GOT3 (cell line): ENCODE data around the gene SNRPD2.
"Not testable (repeated sequence)": the region's sequence is repeated elsewhere in the genome, so short reads cannot be mapped to it uniquely, and the experiment has no call there.

ENCODE experiments used
- DNase-seq: peaks from one replicate; lab custom pipeline; 2025; ENCODE audit warnings: mixed read lengths; lab: John Stamatoyannopoulos, UW

The SNRPD2 gene

DNA sequence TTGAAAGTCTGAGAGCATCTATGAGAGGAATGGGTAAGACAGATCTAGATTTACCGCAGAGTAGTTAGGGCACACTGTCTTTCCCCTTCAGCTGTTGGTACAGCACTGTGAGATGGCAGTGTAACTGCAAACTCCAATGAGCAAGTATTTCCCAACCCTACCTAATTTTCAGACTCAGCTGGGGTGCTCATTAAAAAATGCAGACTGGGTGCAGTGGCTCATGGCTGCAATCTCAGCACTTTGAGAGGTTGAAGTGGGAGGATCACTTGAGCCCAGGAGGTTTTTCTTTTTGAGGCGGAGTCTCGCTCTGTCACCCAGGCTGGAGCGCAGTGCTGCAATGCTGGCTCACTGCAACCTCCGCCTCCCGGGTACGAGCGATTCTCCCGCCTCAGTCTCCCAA, 13.4 kb upstream of the SNRPD2 start:
- DNase-seq = no peak

DNA sequence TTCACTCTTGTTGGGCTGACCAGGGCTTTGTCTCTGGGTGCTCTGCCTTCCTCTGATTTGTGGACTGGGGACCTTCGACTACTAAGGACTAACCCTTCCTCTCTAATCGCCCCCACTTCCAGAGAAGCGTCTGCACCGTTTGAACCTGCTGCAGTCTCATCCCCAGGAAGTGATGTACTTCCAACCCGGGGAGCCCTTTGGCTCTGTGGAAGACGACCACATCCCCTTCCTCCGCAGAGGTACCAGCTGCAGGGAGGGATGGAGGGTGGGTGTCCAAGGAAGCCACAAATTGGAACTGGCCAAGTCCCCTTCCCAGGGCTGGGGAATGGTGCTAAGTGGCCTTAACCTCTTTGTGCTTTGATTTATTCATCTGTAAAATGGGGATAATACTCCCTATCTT, 9.9 kb upstream of the SNRPD2 start:
- DNase-seq = no peak

DNA sequence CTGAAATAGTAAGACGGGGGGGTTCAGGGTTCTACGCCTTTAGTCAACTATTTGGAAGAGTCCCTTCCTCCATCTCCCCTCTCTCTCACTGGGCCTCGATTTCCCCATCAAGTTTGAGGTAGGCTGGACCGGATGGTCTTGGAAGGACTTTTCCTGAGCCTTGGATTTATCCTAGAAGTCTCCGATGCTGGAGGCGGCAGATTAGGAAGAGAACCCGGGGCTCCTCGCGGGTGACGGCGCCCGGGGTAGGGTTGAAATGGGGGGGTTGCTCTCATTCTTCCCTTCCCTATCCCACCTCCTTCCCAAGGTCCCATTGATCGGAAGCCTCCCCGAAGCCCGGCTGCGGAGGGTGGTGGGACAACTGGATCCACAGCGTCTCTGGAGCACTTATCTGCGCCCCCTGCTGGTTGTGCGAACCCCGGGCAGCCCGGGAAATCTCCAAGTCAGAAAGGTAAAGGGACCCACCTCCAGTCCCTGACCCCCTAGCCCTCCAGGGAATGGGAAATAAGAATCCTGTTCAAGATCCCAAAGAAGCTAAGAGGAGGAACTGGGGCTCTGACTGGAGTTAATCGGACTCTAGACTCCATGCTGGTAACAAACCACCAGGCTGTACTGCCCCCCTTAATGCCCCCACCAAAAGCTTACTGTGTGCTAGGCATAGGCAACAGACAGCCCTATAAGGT, 1.5 kb upstream of the SNRPD2 start:
- peak; percentile 34 for DNase-seq

DNA sequence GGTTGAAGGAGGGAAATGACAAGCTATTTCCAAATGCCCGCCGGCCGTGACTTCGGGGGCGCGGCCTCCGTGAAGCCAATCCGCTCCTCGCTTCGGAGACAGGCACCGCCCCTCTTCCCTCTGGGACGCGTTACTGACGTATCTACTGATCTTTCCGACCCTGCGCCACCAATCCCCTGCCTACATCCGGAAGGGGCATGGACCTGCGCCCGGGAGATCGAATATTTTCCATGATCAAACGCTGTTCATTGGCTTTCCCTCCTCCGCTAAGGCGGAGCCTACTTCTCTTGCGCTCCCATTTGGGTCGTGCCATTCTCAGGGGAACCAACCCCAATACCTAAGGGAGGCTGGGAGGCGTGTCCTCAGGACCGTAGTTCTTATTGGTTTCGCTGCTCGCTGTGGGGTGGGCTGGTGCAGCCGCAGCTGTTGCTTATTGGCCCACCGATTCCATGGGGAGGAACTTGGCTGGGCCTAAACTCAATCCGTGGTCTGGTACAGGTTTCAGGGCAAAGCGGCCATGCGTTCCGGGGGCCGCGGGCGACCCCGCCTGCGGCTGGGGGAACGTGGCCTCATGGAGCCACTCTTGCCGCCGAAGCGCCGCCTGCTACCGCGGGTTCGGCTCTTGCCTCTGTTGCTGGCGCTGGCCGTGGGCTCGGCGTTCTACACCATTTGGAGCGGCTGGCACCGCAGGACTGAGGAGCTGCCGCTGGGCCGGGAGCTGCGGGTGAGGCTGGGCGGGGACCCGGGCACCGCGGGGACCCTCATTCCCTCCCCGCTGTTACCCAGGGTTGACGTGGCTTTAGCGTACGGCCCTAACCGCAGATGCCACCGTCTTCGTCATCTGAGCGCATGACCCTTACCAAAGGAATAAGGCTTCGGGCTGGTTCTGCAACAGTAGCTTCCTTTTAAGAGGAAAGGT, 693 bp upstream of the SNRPD2 start, which contains the start of gene QPCTL:
TSS of gene QPCTL (plus strand) at position 480 of the 919 bp plus-strand sequence. CDS start at position 518, 38 bp downstream.
- DNase-seq = peak; percentile 99

DNA sequence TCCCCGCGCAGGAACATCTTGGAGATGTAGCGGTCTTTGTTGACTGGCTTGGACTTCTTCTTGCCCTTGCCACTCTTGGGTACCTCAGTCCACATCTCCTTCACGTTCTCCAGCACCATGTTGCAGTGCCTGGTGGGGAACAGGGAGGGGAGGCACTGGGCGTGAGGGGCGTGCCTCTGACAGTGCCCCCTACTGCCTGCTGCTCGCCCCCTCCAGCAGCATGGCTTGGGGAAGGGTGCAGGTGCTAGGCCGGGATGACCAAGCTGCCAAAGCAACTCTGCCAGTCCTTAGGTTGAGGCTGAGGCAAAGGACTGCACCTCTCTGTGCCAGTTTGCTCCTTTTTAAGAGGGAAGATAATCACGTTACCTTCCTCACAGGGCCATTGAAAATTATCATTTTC, 4.2 kb downstream of the SNRPD2 start:
- no peak for DNase-seq

DNA sequence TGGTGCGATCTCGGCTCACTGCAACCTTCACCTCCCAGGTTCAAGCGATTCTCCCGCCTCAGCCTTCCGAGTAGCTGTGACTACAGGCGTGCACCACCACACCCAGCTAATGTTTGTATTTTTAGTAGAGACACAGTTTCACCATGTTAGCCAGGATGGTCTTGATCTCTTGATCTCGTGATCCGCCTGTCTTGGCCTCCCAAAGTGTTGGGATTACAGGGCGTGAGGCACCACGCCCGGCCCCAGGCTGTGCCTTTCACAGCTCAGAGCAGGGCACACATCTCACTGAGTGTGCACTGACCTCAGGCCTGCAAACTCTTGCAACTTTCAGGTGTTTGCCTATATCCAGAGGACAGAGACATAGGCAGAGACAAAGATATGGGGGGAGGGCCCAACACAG, 6.7 kb downstream of the SNRPD2 start:
- DNase-seq = not testable (repeated sequence)

DNA sequence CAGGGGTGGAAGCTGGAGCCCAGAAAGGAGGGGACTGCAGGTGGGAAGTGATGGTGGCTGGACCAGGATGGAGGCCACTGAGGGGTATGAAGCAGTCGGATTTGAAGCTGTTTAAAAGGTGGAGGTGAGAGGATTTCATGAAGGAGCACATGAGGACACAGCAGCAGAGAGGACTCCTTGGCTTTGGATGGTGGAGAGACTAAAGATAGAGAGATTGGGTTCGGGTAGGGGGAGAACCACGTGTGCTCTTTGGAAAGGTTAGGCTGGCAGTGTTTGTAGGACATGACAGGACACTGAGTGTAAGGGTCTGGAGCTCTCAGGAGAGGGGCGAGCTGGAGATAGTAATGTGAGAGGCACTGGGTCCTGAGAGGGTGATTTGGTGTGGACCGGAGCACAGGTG, 8.8 kb downstream of the SNRPD2 start:
- no peak for DNase-seq

DNA sequence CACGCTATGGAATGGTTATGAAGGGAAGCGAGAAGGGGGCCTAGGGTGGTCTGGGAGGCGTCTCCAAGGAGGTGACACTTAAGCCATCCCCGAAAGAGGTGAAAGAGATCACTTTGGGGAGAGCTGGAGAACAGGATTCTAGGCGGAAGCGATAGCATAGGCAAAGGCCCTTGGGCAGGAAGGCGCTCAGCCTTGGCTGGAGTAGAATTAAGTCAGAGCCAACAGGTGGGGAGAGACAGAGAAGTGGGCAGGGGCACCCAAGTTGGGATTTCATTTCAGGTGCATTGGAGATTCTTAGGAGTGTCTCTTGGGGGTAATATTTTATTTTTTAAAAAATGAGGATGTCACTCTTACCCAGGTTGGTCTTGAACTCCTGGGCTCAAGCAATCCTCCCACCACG, 9.6 kb downstream of the SNRPD2 start:
- DNase-seq = no peak

DNA sequence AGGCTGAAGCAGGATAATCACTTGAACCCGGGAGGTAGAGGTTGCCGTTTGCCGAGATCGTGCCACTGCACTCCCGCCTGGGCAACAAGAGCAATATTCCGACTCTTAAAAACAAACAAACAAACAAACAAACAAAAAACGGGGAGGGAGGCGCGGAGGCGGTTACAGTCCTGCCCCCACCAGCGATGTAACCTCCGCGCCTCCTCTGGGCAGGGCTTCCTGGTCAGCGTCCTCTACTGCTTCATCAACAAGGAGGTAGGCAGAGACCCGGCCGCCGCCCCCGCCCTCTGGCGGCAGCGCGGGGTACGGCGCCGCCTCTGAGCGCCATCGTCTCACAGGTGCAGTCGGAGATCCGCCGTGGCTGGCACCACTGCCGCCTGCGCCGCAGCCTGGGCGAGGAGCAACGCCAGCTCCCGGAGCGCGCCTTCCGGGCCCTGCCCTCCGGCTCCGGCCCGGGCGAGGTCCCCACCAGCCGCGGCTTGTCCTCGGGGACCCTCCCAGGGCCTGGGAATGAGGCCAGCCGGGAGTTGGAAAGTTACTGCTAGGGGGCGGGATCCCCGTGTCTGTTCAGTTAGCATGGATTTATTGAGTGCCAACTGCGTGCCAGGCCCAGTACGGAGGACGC, 10.2 kb downstream of the SNRPD2 start:
- DNase-seq = peak; percentile 61

DNA sequence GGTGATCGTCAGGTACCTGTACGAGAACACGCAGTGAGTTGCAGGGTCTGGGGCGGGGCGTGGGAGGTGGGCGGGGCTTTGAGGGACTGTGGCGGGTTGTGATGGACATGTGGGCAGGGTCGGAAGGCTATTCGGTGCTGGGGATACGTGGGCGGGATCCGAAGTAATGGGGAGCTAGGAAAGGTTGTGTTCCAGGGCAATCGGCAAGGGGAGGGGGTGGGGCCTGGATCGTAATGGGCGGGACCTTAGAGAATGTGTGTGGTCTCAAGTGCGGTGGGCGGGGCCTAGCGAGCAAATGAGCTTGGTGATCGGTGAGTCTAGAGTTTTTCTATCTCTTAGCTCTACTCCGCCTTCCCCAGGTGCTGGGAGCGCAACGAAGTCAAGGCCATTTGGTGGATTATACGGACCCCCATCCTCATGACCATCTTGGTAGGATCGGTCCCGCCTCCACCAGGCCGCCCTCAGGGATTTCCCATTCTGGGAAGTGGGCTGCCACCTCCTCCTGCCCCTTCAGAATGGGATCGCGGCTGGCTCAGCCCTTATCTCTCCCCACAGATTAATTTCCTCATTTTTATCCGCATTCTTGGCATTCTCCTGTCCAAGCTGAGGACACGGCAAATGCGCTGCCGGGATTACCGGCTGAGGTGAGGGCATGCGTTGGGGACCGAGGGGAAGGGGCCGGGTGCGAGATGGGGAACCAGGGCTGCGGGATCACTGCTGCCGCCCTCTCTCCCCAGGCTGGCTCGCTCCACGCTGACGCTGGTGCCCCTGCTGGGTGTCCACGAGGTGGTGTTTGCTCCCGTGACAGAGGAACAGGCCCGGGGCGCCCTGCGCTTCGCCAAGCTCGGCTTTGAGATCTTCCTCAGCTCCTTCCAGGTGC, 14.2 kb downstream of the SNRPD2 start:
- DNase-seq = no peak

DNA sequence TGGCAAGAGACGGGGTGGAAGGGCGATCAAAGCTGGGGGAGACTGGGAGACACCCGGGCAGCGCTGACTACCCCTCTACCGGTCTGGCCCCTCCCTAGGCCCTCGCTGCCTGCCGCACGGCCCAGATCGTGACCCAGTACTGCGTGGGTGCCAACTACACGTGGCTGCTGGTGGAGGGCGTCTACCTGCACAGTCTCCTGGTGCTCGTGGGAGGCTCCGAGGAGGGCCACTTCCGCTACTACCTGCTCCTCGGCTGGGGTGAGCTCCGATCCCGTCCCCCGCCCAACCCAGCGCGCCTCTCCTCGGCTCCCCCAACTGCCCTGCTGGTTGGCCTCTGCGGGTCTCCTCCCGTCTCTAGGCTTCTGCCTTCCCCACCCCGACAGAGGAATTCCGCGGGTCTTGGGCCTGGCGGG, 14.9 kb downstream of the SNRPD2 start:
- no peak for DNase-seq

DNA sequence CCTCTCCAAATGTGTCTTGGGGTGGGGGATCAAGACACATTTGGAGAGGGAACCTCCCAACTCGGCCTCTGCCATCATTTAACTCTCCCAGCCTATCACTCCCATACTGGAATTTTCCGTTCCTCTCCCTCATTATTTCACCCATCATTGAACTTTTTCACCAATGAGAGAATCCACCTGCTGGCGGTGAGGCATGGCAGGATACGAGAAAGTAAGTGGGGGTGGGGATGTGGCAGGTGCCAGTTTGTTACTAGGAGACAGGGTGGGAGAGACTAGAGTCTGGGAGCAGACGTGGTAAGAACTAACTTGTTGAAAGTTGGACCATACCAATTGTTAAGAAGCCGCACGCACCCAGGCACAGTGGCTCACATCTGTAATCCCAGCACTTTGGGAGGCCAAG, 16.8 kb downstream of the SNRPD2 start:
- DNase-seq = no peak

DNA sequence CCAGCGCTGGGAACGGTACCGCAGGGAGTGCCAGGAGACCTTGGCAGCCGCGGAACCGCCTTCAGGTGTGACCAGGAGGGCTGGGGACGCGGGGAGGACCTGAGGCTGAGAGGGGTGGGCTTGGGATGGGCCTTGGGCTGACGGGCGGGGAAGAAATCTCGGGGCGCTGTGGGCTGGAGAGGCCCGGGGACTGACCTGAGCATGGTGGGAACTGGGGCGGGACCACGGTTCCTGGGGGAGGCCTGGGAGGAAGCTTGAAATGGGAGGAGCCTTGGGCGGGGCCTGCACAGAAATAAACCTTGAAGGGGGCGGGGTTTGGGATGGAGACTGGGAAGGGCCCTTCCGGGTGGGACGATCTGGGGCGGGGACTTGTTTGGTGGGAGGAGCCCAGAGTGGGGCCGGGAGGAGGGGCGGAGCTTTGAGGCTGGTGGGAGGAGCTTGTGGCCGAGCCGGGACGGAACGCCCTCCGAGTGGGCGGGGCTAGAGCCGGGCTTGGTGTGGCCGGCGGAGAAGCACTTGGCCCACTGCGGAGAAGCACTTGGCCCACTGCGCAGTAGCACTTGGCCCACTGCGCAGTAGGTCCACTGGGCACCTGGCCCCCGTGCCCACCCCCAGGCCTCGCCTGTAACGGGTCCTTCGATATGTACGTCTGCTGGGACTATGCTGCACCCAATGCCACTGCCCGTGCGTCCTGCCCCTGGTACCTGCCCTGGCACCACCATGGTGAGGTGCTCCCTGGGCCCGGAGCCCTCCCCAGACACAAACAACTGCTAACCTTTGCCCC, 20.9 kb downstream of the SNRPD2 start:
- DNase-seq = no peak

DNA sequence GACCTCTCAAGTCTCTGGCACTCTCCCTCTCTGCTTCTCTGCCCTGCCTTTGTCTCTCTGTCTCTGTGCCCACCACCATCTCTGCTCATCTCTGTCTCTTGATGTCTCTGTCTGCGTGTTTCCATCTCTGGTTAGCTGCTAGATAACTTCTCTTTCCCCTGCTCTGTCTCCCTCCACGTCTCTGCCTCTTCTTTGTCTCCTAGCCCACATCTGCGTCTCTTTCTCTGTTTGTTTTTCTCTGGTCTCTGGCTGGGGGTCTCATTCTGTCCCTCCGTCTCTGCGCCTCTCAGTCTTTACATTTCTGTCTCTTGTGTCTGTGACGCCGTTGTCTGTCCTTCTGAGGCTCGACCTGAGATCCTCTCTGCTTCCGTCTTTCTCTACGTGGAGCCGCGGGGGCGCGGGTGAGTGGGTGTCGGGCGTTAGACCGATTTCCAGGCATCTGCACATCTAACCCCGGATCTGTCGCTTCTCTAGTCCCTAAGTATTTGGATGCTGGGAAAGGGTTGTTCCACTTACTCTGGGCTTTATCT, 23.3 kb downstream of the SNRPD2 start:
- no peak for DNase-seq

DNA sequence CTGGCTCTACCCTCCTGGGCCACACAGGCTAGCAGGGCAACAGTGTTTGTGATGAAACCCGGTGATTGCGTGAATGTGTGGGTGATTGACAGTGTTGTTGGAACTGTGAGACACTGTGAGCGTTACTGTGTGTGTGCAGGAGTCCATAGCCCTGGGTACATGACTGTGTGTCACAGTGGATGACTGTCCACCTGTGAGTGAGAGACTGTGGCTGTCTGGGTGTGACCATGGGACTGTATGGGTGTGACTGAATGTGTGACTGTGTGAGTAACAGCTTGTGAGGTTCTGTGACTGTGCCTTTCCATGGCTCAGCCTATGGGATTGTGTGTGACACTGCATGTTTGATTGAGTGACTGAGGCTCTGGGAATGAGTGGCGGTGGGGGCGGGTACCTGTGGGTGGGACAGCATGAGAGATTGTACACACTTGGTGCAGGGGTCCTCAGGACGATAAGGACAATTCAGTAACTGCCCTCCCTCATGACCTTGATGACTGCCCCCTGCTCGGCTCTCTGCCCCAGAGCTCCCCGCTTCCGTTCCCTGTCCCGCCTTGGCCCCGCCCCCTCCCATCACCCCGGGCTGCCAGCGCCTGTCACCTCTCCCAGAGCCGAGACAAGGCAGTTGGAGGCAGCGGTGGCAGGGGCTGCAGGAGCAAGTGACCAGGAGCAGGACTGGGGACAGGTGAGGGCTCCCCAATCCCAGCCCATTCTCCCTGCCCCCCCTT, 24.0 kb downstream of the SNRPD2 start, which contains the start of gene GIPR:
TSS of gene GIPR (plus strand) at position 602 of the 722 bp plus-strand sequence. CDS start 1,300 bp downstream, outside the sequence.
- no peak for DNase-seq

DNA sequence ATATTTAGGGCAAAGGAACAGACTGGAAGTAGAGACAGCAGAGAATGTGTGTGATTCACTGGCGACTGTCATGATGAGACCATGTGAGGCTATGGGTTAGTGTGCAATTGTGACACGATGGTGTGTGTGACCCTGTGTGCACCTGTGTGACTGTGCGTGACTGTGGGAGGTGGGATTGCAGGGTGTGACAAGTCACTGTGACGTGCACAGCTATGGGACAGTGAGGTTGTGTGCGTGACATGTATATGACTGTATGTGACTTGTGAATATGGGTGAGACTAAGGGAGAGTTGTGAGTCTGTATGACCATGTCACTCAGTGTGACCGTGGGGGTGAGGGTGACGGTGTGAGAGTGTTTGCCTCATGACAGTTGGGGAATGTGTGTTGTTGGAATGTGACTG, 27.2 kb downstream of the SNRPD2 start:
- DNase-seq = no peak

DNA sequence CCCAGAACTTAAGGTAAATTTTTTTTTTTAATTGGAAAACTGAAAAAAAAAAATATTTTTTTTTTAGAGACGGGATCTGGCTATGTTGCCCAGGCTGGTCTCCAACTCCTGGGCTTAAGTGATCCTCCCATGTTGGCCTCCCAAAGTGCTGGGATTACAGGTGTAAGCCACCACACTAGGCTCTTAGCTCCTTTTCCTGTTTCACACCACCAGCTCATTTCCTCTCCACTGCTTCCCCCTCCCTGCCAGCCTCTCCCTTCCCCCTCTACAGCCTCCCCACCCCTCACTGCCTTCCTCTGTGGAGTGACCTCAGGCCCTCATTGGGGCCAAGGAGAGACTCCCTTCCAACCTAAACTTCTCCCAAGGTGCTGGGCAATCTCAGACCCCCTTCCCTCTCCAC, 28.0 kb downstream of the SNRPD2 start:
- DNase-seq = no peak

DNA sequence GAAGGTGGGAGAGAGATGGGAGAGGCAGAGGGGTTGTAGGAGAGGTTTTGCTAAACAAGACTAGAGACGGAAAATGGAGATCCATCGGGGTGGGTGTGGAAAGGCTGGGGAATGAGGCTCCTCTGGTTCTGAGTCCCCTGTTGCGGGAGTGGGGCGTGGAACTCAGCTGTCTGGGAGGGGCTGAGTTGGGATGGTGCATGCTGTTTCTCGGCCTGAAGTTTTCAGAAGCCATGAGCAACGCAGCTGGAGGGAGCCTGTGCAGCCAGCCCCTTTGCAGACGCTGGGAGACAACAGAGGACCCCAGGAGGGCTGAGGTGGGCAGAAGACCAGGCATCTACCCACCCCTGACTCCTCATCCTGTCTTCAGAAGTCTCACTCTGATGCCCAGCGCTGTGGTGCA, 31.1 kb downstream of the SNRPD2 start:
- DNase-seq = no peak

DNA sequence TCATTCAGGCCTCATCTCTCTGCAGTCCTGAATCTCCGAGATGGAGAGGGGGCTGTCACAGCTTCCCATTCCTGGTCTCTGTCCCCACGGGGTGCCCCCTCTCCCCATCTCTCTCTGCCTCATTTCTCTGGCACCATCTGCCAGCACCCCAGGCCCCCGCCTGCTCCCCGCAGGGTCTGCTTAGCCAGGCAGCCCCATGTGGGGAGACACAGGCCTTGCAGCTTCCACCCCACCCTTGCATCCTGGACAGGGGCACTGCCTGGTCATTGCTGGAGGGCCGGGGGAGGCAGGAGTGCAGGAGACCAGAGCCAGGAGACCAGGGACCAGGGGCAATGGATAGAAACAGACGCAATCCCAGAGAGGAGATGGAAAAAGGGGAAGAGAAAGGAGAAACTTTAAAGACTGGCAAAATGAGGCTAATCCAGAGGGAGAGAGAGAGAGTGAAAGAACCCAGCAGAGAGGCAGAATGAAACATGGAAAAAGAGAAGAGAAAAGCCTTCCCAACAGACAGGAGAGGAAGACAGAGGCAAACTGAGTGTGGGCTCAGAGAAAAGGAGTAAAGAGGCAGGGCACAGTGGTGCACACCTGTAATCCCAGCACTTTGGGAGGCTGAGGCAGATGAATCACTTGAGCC, 32.5 kb downstream of the SNRPD2 start:
- DNase-seq = no peak
